ENCODE data around the gene MICU2.

- TF ChIP-seq CTCF (IDR thresholded peaks at IDR 0.05) (no peak), POLR2A (IDR thresholded peaks at IDR 0.05) (no peak)
These were observed 150.4 kb downstream of the MICU2 start for GRCh38 chr13:21453387-21454081.

Measured in prostate gland (tissue), 2 donors.